Endothelial cell of umbilical vein (primary cell): ENCODE results near the gene CD27. TPM values are rescaled to one million over a fixed set of nuclear protein-coding genes. Genes with fewer than 3 reads are reported as not detected.
A peak's percentile ranks its signal among the peaks of the same experiment; 100 is the strongest.

Experiments
- Bru-seq: library from RNA; stranded (reverse); fragments of 400-500 nt; gene quantifications from one replicate; lab custom pipeline; 2021; lab: Mats Ljungman, UMichigan
- BruChase-seq, 2 experiments: library from RNA; stranded (reverse); fragments of 400-500 nt; gene quantifications; one replicate each; lab custom pipeline; 2021; lab: Mats Ljungman, UMichigan
- BruUV-seq: library from RNA; stranded (reverse); fragments of 400-500 nt; replicated peaks from 2 replicates; lab custom pipeline; 2021; lab: Mats Ljungman, UMichigan
- CTCF ChIA-PET: fragments of 300-600, 350-600 bp; sonication (Branson Sonifier 250); formaldehyde crosslinking; loops from one replicate; lab custom pipeline; 2021; ENCODE audit warnings: antibody characterized with exemption, inconsistent platforms; lab: Charles Lee
- POLR2A ChIA-PET: fragments of 300-600, 350-600 bp; sonication (Branson Sonifier 250); formaldehyde crosslinking; loops from one replicate; lab custom pipeline; 2021; ENCODE audit warnings: antibody characterized with exemption, inconsistent platforms; lab: Charles Lee
- DNase-seq: peaks from one replicate; pipeline ENCODE4 v3.0.0-alpha.2; 2011; ENCODE audit warnings: low read depth, low spot score
- FAIRE-seq: peaks from 2 replicates; lab custom pipeline; 2011; peaks lifted over from hg19 to GRCh38; lab: Jason Lieb, UNC
- H2AFZ ChIP-seq: 2 replicates; pipeline ENCODE4 v1.6.0; 2012; ENCODE audit warnings: low read depth, low read length, control low read depth, inconsistent platforms
- H3K27ac ChIP-seq: 2 replicates; pipeline ENCODE4 v1.5.1; 2011; ENCODE audit warnings: low read depth, mild to moderate bottlenecking, control low read depth, low read length, moderate library complexity; ENCODE audit not compliant: insufficient read depth
- H3K27me3 ChIP-seq, 2 experiments: 2 replicates each; pipeline versions ENCODE4 v1.6.0 to v1.6.1; 2011; ENCODE audit warnings: low read length in 2 of 2, mixed read lengths in 1 of 2; ENCODE audit not compliant: control insufficient read depth in 2 of 2, insufficient read depth in 2 of 2
- H3K36me3 ChIP-seq, 2 experiments: 2 replicates in 1 of 2; 3 replicates in 1 of 2; pipeline ENCODE4 v1.5.1; 2011; ENCODE audit warnings: low read length in 2 of 2, mild to moderate bottlenecking in 1 of 2, moderate library complexity in 1 of 2; ENCODE audit not compliant: control insufficient read depth in 2 of 2, insufficient read depth in 2 of 2; ENCODE audit errors: extremely low read depth in 1 of 2
- H3K4me1 ChIP-seq: 3 replicates; pipeline ENCODE4 v1.5.1; 2011; ENCODE audit warnings: mild to moderate bottlenecking, low read length; ENCODE audit not compliant: control insufficient read depth, insufficient read depth; ENCODE audit errors: extremely low read depth
- H3K4me2 ChIP-seq: 2 replicates; pipeline ENCODE4 v1.6.1; 2011; ENCODE audit warnings: low read length, control low read depth, mixed read lengths; ENCODE audit not compliant: insufficient read depth
- H3K4me3 ChIP-seq, 3 experiments: fragments of 200-600 bp in 1 of 3; sonication (generic), shearing (Covaris generic) in 1 of 3; replicated peaks in 1 of 3; 2 replicates each; pipeline ENCODE4 v1.5.1; 2011 to 2016; ENCODE audit warnings: control low read depth in 3 of 3, low read length in 3 of 3, mild to moderate bottlenecking in 2 of 3, inconsistent platforms in 1 of 3, low read depth in 1 of 3, moderate library complexity in 1 of 3; ENCODE audit not compliant: insufficient read depth in 1 of 3
- H3K79me2 ChIP-seq: 2 replicates; pipeline ENCODE4 v1.6.0; 2012; ENCODE audit warnings: low read length, inconsistent platforms; ENCODE audit not compliant: control insufficient read depth, insufficient read depth
- H3K9ac ChIP-seq: replicated peaks from 2 replicates; pipeline ENCODE3; 2011; ENCODE audit warnings: low read length, control low read depth; ENCODE audit not compliant: insufficient read depth; ENCODE audit errors: extremely low read depth
- H3K9me1 ChIP-seq: replicated peaks from 3 replicates; pipeline ENCODE4 v1.6.0; 2011; ENCODE audit warnings: mild to moderate bottlenecking, low read length; ENCODE audit not compliant: control insufficient read depth, insufficient read depth; ENCODE audit errors: extremely low read depth
- H3K9me3 ChIP-seq: replicated peaks from 2 replicates; pipeline ENCODE4 v1.5.1; 2012; ENCODE audit warnings: low read length, inconsistent platforms; ENCODE audit not compliant: control insufficient read depth, insufficient read depth
- H4K20me1 ChIP-seq: replicated peaks from 2 replicates; pipeline ENCODE3; 2011; ENCODE audit warnings: mild to moderate bottlenecking, low read length; ENCODE audit not compliant: control insufficient read depth, insufficient read depth; ENCODE audit errors: extremely low read depth
- CTCF ChIP-seq, 2 donors: IDR thresholded peaks; 1 replicate in 1 of 2; 2 replicates in 1 of 2; pipeline ENCODE4 v1.5.1; 2011; ENCODE audit warnings: low read length in 2 of 2, mild to moderate bottlenecking in 2 of 2, moderate library complexity in 2 of 2, control low read depth in 1 of 2, inconsistent platforms in 1 of 2, low read depth in 1 of 2; ENCODE audit not compliant: insufficient read depth in 1 of 2; ENCODE audit errors: extremely low read depth in 1 of 2
- EZH2 ChIP-seq: IDR thresholded peaks from 2 replicates; pipeline ENCODE4 v1.6.1; 2012; ENCODE audit warnings: borderline replicate concordance, low read depth, mild to moderate bottlenecking, moderate library complexity, low read length, inconsistent platforms; ENCODE audit not compliant: severe bottlenecking
- FOS ChIP-seq: IDR thresholded peaks from 2 replicates; pipeline ENCODE4 v1.6.1; 2011; ENCODE audit warnings: mild to moderate bottlenecking, low read length, moderate library complexity, borderline replicate concordance; ENCODE audit not compliant: insufficient read depth
- GATA2 ChIP-seq: IDR thresholded peaks from 2 replicates; pipeline ENCODE4 v1.7.0; 2011; ENCODE audit warnings: low read depth, mild to moderate bottlenecking, moderate library complexity, mixed read lengths, low read length; ENCODE audit not compliant: insufficient read length, insufficient read depth
- JUN ChIP-seq: IDR thresholded peaks from 2 replicates; pipeline ENCODE4 v1.6.1; 2011; ENCODE audit warnings: borderline replicate concordance, low read depth; ENCODE audit not compliant: insufficient read length, insufficient read depth
- MAX ChIP-seq: IDR thresholded peaks from 2 replicates; pipeline ENCODE4 v1.6.1; 2011; ENCODE audit not compliant: insufficient read depth, insufficient read length
- MYC ChIP-seq: IDR thresholded peaks from one replicate; pipeline ENCODE4 v1.6.1; 2011; ENCODE audit warnings: mild to moderate bottlenecking, low read depth, low read length
- POLR2A ChIP-seq: IDR thresholded peaks from 2 replicates; pipeline ENCODE4 v1.6.1; 2012; ENCODE audit warnings: low read depth, mild to moderate bottlenecking, control low read depth, low read length
- POLR2AphosphoS5 ChIP-seq: IDR thresholded peaks from 2 replicates; pipeline ENCODE4 v1.6.1; 2012; ENCODE audit warnings: low read depth, mild to moderate bottlenecking, control low read depth, low read length, moderate library complexity; ENCODE audit not compliant: insufficient read depth
- dilution Hi-C: fragments of 300-500 bp; cut with MboI; formaldehyde crosslinking; loops from one replicate; pipeline ENCODE4 v1.15.0; 2019; ENCODE audit warnings: low sequenced_read_pairs; ENCODE audit not compliant: extremely low pct_ligation_motif_present
- intact Hi-C: fragments of 100-400 bp; cut with micrococcal nuclease; formaldehyde crosslinking; loops from one replicate; pipeline ENCODE4 v1.10.0; 2022
- long read RNA-seq: library from polyadenylated mRNA; stranded (forward); transcript quantifications from one replicate; pipeline ENCODE4 v2.0.0, GENCODE V29; 2021
- polyA minus RNA-seq, 3 experiments: library from RNA; depleted of rRNA, polyadenylated mRNA; stranded (reverse); fragments of >200 nt; gene quantifications; 1 replicate in 1 of 3; 2 replicates in 2 of 3; pipeline ENCODE4 v1.2.3, GENCODE V29; 2011
- polyA plus RNA-seq, 4 experiments: library from polyadenylated mRNA; depleted of rRNA in 3 of 4; stranded (reverse) in 3 of 4; unstranded in 1 of 4; fragments of >200 nt; gene quantifications; 2 replicates each; pipeline versions ENCODE4 v1.2.1 to v1.2.3, GENCODE V29; 2011 to 2012; ENCODE audit warnings: missing spikeins in 1 of 4
- total RNA-seq: library from RNA; stranded (reverse); gene quantifications from 2 replicates; pipeline ENCODE4 v1.2.3, GENCODE V29; 2021

The CD27 gene
- total RNA-seq (not detected in 2 replicates), polyA plus RNA-seq (not detected in 2 replicates), polyA minus RNA-seq (not detected in 2 replicates), Bru-seq, nascent RNA (percentile 3 among the genes with signal in this experiment), BruChase-seq, experiment 1, labeled RNA remaining after a 6-hour chase (percentile 3 among the genes with signal in this experiment), BruChase-seq, experiment 2, labeled RNA remaining after a 2-hour chase (percentile 5 among the genes with signal in this experiment)
- not detected in 2 replicates for polyA plus RNA-seq (2011; cell fraction: cytosol; rRNA removed)
- not detected in 2 replicates for polyA plus RNA-seq (2011; cell fraction: nucleus; rRNA removed)
- polyA plus RNA-seq (2012): 0.15 and 0.28 TPM in 2 replicates
- not detected for polyA minus RNA-seq (2011; cell fraction: cytosol; rRNA and poly(A)+ RNA removed)
- polyA minus RNA-seq (2011; cell fraction: nucleus; rRNA and poly(A)+ RNA removed): not detected in 2 replicates
- long read RNA-seq: 0 reads

GRCh38 chr12:6444704-6445688 is at the start of gene CD27:
Gene CD27 (plus strand): TSS chr12:6444955. CDS start chr12:6445096, 141 bp downstream.
- Histone ChIP-seq H3K79me2 (no peaks in the 10 kb centered on the region), H3K4me1 (no peaks in the 10 kb centered on the region), H4K20me1 (no peaks in the 10 kb centered on the region), H3K36me3 (no peaks in the 10 kb centered on the region), H3K9me3 (no peaks in the 10 kb centered on the region), H3K4me3 (no peak within 1 kb of the TSS), H2AFZ (no peak within 1 kb of the TSS), H3K9me1 (no peaks in the 10 kb centered on the region), H3K27ac (no peak within 1 kb of the TSS), H3K27me3 (no peaks in the 10 kb centered on the region), H3K9ac (no peak within 1 kb of the TSS), H3K4me2 (no peak within 1 kb of the TSS)
- intact Hi-C loops (no loop called here), dilution Hi-C loops (no loop called here)
- no TSS peak for BruUV-seq
- POLR2A ChIA-PET: no interaction called here
- DNase-seq (no peak), FAIRE-seq (no peak)
- TF ChIP-seq JUN (no peak), FOS (no peak), EZH2 (no peak), MYC (no peak), POLR2A (no peak), POLR2AphosphoS5 (no peak), GATA2 (no peak), CTCF (IDR thresholded peaks at IDR 0.05; ENCODE audit: extremely low read depth in 1 of 2, insufficient read depth in 1 of 2, low read depth in 1 of 2, low read length in 2 of 2) (no peak), MAX (no peak)
- CTCF ChIA-PET: interaction anchor here (3.1 kb wide), 1 partner anchor 20 kb away, joined by 13 read pairs; no protein-coding TSS in a partner anchor
